Parathyroid adenoma (tissue), 2 donors: ENCODE measurements around the gene SORCS2.

Source experiments
- H2AFZ ChIP-seq: fragments of 300-600 bp; sonication (generic); one replicate; pipeline ENCODE4 v1.7.0; 2017; ENCODE audit warnings: antibody characterized with exemption, mild to moderate bottlenecking
- H3K27ac ChIP-seq: fragments of 300-600 bp; sonication (generic); one replicate; pipeline ENCODE4 v1.7.0; 2017
- H3K27me3 ChIP-seq: fragments of 300-600 bp; sonication (generic); one replicate; pipeline ENCODE4 v1.7.0; 2017; ENCODE audit warnings: low read length; ENCODE audit not compliant: control insufficient read depth, insufficient read depth
- H3K36me3 ChIP-seq: fragments of 300-600 bp; sonication (generic); one replicate; pipeline ENCODE4 v1.7.0; 2017; ENCODE audit warnings: low read length; ENCODE audit not compliant: control insufficient read depth, insufficient read depth
- H3K4me1 ChIP-seq: fragments of 300-600 bp; sonication (generic); one replicate; pipeline ENCODE4 v1.7.0; 2017; ENCODE audit warnings: control low read depth
- H3K4me2 ChIP-seq: fragments of 300-600 bp; sonication (generic); one replicate; pipeline ENCODE4 v1.7.0; 2017; ENCODE audit warnings: low read length
- H3K4me3 ChIP-seq: fragments of 300-600 bp; sonication (generic); one replicate; pipeline ENCODE4 v1.7.0; 2017; ENCODE audit warnings: low read depth, low read length
- H3K79me2 ChIP-seq: fragments of 300-600 bp; sonication (generic); one replicate; pipeline ENCODE4 v1.7.0; 2017; ENCODE audit warnings: control low read depth
- H3K9ac ChIP-seq: fragments of 300-600 bp; sonication (generic); one replicate; pipeline ENCODE4 v1.7.0; 2017; ENCODE audit warnings: mild to moderate bottlenecking
- H3K9me3 ChIP-seq: fragments of 300-600 bp; sonication (generic); one replicate; pipeline ENCODE4 v1.7.0; 2017; ENCODE audit warnings: low read length; ENCODE audit not compliant: control insufficient read depth
- CTCF ChIP-seq: fragments of 300-600 bp; sonication (generic); IDR thresholded peaks from one replicate; pipeline ENCODE4 v1.7.0; 2017; ENCODE audit warnings: antibody characterized with exemption, mild to moderate bottlenecking
- donor health status: primary hyperparathyroidism.

Gene SORCS2

DNA sequence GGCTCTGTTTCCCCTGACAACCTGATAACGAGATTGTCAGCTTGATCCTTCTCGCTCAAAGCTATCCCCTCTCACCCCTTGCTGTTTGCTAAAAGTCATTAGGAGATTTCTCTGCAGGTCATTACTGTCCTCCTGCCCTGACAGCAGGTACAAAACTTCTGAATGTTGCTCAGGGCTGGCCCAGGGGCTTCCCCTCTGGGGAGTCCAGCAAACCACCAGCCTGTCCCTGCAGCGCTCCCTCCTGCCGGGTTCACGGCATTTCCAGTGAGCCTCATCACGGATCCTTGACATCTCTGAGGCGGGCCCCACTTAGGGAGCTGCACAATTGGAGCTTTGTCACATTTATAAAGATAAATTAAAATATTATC, 5.2 kb upstream of the SORCS2 start:
- H3K36me3 ChIP-seq: no peaks in the 10 kb centered on the region
- no peaks in the 10 kb centered on the region for H3K79me2 ChIP-seq
- H3K27me3 ChIP-seq: peaks cover 5% of the 10 kb centered on the region
- H3K27ac ChIP-seq: no peak overlapping the region
- H2AFZ ChIP-seq: no peak overlapping the region
- no peak overlapping the region for H3K9ac ChIP-seq
- TF ChIP-seq CTCF: no peak
- no peak overlapping the region for H3K4me2 ChIP-seq
- H3K4me1 ChIP-seq: no peaks in the 10 kb centered on the region
- no peak overlapping the region for H3K4me3 ChIP-seq
- no peaks in the 10 kb centered on the region for H3K9me3 ChIP-seq

DNA sequence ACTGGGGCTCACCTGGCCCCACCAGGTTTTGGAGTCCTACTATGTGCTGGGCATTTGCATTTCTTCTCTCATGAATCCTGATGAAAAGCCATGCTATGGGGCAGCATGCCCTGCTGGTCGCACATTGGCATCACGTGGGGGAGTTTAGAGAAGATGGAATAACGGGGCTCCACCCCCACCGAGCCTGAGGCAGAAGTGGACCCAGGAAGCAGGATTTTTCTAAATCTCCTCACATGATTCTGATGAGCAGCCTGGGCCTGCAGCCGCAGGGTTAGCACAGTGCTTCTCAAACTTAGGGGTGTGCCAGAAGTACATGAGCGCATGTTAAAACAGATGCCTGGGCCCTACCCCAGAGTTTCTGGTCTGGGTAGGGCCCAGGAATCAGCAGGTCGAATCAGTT, 4.6 kb upstream of the SORCS2 start:
- no peaks in the 10 kb centered on the region for H3K4me1 ChIP-seq
- H3K79me2 ChIP-seq: no peaks in the 10 kb centered on the region
- no peak overlapping the region for H3K4me2 ChIP-seq
- no peaks in the 10 kb centered on the region for H3K36me3 ChIP-seq
- H3K4me3 ChIP-seq: no peak overlapping the region
- H3K27me3 ChIP-seq: peaks cover 5% of the 10 kb centered on the region
- no peak overlapping the region for H2AFZ ChIP-seq
- no peak overlapping the region for H3K27ac ChIP-seq
- no peak overlapping the region for H3K9ac ChIP-seq
- no peak for TF ChIP-seq CTCF
- H3K9me3 ChIP-seq: no peaks in the 10 kb centered on the region

DNA sequence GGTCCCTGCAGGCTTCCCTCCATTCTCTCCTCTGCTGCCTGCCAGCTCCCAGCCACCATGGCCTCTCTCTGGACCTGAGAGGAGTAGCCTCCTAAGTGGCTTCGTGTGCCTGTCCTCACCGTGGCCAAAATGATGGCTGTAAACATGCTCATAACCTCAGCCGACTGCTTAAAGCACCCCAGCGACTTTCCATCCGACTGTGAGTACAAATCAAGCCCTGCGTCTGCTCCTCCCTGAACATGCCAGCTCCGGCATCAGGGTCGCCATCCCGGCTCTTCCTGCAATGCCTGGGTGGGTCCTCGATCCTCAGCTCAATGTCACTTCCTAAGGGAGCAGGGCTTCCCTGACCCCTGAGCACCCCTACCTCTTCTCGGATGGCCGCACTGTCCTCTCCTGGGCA, 3.3 kb upstream of the SORCS2 start:
- Histone ChIP-seq H3K27me3 (peaks cover 8% of the 10 kb centered on the region), H3K36me3 (no peaks in the 10 kb centered on the region), H3K9me3 (no peaks in the 10 kb centered on the region), H2AFZ (no peak overlapping the region), H3K27ac (no peak overlapping the region), H3K4me3 (no peak overlapping the region), H3K9ac (no peak overlapping the region), H3K4me2 (no peak overlapping the region), H3K79me2 (no peaks in the 10 kb centered on the region), H3K4me1 (no peaks in the 10 kb centered on the region)
- TF ChIP-seq CTCF: no peak

GRCh38 chr4:7189475-7190277, 2.7 kb upstream of the SORCS2 start:
- no peak overlapping the region for H3K27ac ChIP-seq
- H3K4me2 ChIP-seq: no peak overlapping the region
- H2AFZ ChIP-seq: no peak overlapping the region
- peaks cover 10% of the 10 kb centered on the region for H3K27me3 ChIP-seq
- H3K4me1 ChIP-seq: no peaks in the 10 kb centered on the region
- no peak overlapping the region for H3K4me3 ChIP-seq
- H3K79me2 ChIP-seq: no peaks in the 10 kb centered on the region
- no peak overlapping the region for H3K9ac ChIP-seq
- H3K9me3 ChIP-seq: no peaks in the 10 kb centered on the region
- no peak for TF ChIP-seq CTCF
- no peaks in the 10 kb centered on the region for H3K36me3 ChIP-seq

- no peaks in the 10 kb centered on the region for H3K4me1 ChIP-seq
- TF ChIP-seq CTCF: no peak
- H3K36me3 ChIP-seq: no peaks in the 10 kb centered on the region
Observed at GRCh38 chr4:7190278-7190594, 2.1 kb upstream of the SORCS2 start.

More at GRCh38 chr4:7190278-7190594, 2.1 kb upstream of the SORCS2 start:
- no peak overlapping the region for H2AFZ ChIP-seq
- no peak overlapping the region for H3K9ac ChIP-seq
- H3K9me3 ChIP-seq: no peaks in the 10 kb centered on the region
- H3K4me2 ChIP-seq: no peak overlapping the region
- H3K4me3 ChIP-seq: no peak overlapping the region
- H3K27me3 ChIP-seq: peaks cover 10% of the 10 kb centered on the region
- no peaks in the 10 kb centered on the region for H3K79me2 ChIP-seq
- no peak overlapping the region for H3K27ac ChIP-seq
